Measurements from ENCODE around the gene ESR2. TPM values are rescaled to one million over a fixed set of nuclear protein-coding genes. Genes with fewer than 3 reads are reported as not detected.

ESR2 gene
- total and polyA plus RNA-seq, 2 experiments from 2014 or later: 1.00 TPM; not detected in 1

GRCh38 chr14:64337888-64338615 is 43.9 kb upstream of the ESR2 start:
- peaks cover 12% of the 10 kb centered on the region for H3K79me2 ChIP-seq
- H2AFZ ChIP-seq: peak overlapping the region; percentile 98
- under 1% methylated on average over 43 of the region's 49 CpGs for WGBS (ENCODE audit: low lambda C conversion rate, missing lambda C conversion rate)
- H3K4me3 ChIP-seq: peak overlapping the region; percentile 97
- no peaks in the 10 kb centered on the region for H3K9me2 ChIP-seq (replicated peaks; ENCODE audit: insufficient read depth)
- peak; percentile 88 for DNase-seq (ENCODE audit: low spot score)
- H3K4me1 ChIP-seq (ENCODE audit: insufficient read depth): peaks cover 13% of the 10 kb centered on the region
- H3K9me3 ChIP-seq (ENCODE audit: low read depth): no peaks in the 10 kb centered on the region
- peak overlapping the region; percentile 96 for H3K27ac ChIP-seq
- no peaks in the 10 kb centered on the region for H3K36me3 ChIP-seq (replicated peaks; ENCODE audit: insufficient read depth, low read depth)
- TF ChIP-seq, protein P1, sequence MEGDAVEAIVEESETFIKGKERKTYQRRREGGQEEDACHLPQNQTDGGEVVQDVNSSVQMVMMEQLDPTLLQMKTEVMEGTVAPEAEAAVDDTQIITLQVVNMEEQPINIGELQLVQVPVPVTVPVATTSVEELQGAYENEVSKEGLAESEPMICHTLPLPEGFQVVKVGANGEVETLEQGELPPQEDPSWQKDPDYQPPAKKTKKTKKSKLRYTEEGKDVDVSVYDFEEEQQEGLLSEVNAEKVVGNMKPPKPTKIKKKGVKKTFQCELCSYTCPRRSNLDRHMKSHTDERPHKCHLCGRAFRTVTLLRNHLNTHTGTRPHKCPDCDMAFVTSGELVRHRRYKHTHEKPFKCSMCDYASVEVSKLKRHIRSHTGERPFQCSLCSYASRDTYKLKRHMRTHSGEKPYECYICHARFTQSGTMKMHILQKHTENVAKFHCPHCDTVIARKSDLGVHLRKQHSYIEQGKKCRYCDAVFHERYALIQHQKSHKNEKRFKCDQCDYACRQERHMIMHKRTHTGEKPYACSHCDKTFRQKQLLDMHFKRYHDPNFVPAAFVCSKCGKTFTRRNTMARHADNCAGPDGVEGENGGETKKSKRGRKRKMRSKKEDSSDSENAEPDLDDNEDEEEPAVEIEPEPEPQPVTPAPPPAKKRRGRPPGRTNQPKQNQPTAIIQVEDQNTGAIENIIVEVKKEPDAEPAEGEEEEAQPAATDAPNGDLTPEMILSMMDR (IDR thresholded peaks at IDR 0.05; ENCODE audit: poor library complexity): peak; percentile 22
- TF ChIP-seq EZH2 (IDR thresholded peaks at IDR 0.05; ENCODE audit: borderline replicate concordance): no peak
- H3K27me3 ChIP-seq: no peaks in the 10 kb centered on the region
- peak overlapping the region; percentile 97 for H3K4me2 ChIP-seq
- no peaks in the 10 kb centered on the region for H4K20me1 ChIP-seq (ENCODE audit: insufficient read depth, poor library complexity, severe bottlenecking)

DNA sequence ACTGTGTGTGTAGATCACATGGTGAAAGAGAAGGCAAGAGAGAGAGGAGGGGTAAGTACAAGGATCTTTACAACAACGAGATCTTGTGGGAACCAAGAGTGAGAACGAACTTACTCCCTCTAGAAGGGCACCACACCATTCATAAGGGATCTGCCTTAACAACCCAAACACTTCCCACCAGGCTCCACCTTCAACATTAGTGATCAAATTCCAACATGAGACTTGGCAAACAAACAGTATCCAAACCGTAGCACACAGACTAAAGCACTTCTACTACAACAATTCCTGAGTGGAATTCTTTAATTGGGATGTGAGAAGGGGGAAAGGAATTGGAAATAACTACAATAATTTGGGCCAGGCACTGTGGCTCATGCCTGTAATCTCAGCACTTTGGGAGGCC is 35.0 kb upstream of the ESR2 start:
- DNase-seq (ENCODE audit: low spot score): no peak

GRCh38 chr14:64326502-64326901 is 32.3 kb upstream of the ESR2 start:
- Histone ChIP-seq H3K36me3 (replicated peaks; ENCODE audit: insufficient read depth, low read depth) (no peaks in the 10 kb centered on the region), H3K9me3 (ENCODE audit: low read depth) (no peaks in the 10 kb centered on the region), H3K9me2 (replicated peaks; ENCODE audit: insufficient read depth) (no peaks in the 10 kb centered on the region), H2AFZ (no peak overlapping the region), H3K79me2 (no peaks in the 10 kb centered on the region), H3K4me1 (ENCODE audit: insufficient read depth) (no peaks in the 10 kb centered on the region), H3K4me3 (no peak overlapping the region), H4K20me1 (ENCODE audit: insufficient read depth, poor library complexity, severe bottlenecking) (no peaks in the 10 kb centered on the region), H3K27ac (no peak overlapping the region), H3K4me2 (no peak overlapping the region), H3K27me3 (no peaks in the 10 kb centered on the region)
- 86% methylated on average over 2 of the region's 2 CpGs for WGBS (ENCODE audit: low lambda C conversion rate, missing lambda C conversion rate)
- TF ChIP-seq EZH2phosphoT487 (IDR thresholded peaks at IDR 0.05; ENCODE audit: low read depth, severe bottlenecking, unreplicated experiment) (no peak), EZH2 (IDR thresholded peaks at IDR 0.05; ENCODE audit: borderline replicate concordance) (no peak)
- TF ChIP-seq, protein P1 (IDR thresholded peaks at IDR 0.05; ENCODE audit: poor library complexity): no peak
- DNase-seq (ENCODE audit: low spot score): no peak

More for the DNA sequence above, 35.0 kb upstream of the ESR2 start:
- H3K4me1 ChIP-seq (ENCODE audit: insufficient read depth): no peaks in the 10 kb centered on the region
- H3K27me3 ChIP-seq: no peaks in the 10 kb centered on the region
- H3K9me3 ChIP-seq (ENCODE audit: low read depth): no peaks in the 10 kb centered on the region
- WGBS (ENCODE audit: low lambda C conversion rate, missing lambda C conversion rate): 69% methylated on average over 3 of the region's 3 CpGs
- no peak for TF ChIP-seq EZH2phosphoT487 (IDR thresholded peaks at IDR 0.05; ENCODE audit: low read depth, severe bottlenecking, unreplicated experiment)
- TF ChIP-seq, protein P1 (IDR thresholded peaks at IDR 0.05; ENCODE audit: poor library complexity): no peak
- no peak for TF ChIP-seq EZH2 (IDR thresholded peaks at IDR 0.05; ENCODE audit: borderline replicate concordance)
- no peaks in the 10 kb centered on the region for H4K20me1 ChIP-seq (ENCODE audit: insufficient read depth, poor library complexity, severe bottlenecking)
- no peaks in the 10 kb centered on the region for H3K36me3 ChIP-seq (replicated peaks; ENCODE audit: insufficient read depth, low read depth)
- no peaks in the 10 kb centered on the region for H3K79me2 ChIP-seq
- H3K9me2 ChIP-seq (replicated peaks; ENCODE audit: insufficient read depth): no peaks in the 10 kb centered on the region
- no peak overlapping the region for H2AFZ ChIP-seq
- no peak overlapping the region for H3K4me2 ChIP-seq
- H3K4me3 ChIP-seq: no peak overlapping the region
- H3K27ac ChIP-seq: no peak overlapping the region

Data from hepatocyte (in vitro differentiated cells).